AML-193 (cell line): ENCODE data around the gene CD300LF.

Experiments
- DNase-seq, 2 experiments: peaks; one replicate each; lab custom pipeline; 2025; lab: John Stamatoyannopoulos, UW

Gene CD300LF

DNA sequence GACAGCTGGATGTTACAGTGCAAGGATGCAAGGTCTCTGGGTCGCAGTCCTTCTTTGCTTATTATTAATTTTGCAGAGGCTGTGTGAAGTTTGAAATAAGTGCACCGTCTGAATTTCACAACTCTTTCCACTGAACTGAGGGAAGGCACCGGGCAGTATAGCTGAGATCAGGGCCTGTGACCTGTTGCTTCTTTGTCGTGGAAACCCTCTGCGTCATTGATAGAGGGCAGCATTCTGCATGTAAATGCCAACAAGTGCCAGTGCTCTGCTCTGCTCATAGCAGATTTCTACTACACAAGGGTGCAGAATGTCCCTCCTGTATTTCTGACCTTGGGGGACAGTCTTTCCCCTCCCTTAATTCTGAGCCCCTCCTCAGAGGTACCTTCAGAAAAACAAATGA lies 26.0 kb downstream of the CD300LF start:
- peak; percentile 97 to 98 for DNase-seq

DNA sequence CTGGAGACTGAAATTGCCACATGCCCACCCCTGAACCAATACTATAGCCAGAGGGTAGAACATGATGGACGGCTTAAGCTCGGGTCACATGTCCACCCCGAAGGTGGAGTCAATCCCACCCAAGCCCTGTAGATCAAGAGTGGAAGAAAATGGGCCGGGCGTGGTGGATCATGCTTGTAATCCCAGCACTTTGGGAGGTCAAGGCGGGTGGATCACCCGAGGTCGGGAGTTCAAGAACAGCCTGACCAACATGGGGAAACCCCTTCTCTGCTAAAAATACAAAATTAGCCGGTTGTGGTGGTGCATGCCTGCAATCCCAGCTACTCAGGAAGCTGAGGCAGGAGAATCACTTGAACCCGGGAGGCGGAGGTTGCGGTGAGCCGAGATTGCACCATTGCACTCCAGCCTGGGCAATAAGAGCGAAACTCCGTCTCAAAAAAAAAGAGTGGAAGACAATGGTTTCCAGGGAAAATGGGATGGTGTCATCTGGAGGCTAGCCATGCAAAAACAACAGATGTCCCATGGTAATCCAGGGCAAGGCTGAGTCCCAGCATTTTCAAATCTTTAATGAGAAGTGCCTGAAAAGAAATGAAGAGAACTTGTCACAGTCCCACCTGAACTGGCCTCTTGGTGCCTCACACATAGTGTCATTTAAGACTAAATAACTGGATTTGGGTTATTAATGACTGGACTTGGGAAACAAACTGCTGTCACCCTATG lies 30.1 kb downstream of the CD300LF start:
- DNase-seq = no peak

GRCh38 chr17:74682028-74682427 lies 30.7 kb downstream of the CD300LF start:
- DNase-seq = no peak

DNA sequence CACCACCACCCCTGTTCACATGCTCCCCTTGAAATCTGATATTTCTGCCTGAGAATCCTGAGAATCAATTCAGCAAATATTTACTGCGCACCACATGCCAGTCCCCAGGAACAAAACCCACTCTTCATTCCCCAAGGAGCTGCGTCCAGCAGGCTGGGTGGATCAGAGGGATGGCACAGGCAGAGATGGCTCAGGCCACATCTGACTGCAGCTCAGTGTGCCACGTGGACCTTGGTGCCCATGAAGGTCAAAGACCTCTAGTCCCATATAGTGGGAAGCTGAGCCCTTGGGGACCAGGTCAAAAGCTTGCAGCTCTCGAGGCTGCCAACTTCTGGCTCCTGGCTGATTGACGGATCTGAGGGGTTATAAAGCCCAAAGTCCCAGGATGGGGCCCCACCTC lies 31.8 kb downstream of the CD300LF start:
- DNase-seq = no peak

GRCh38 chr17:74680213-74680612 lies 32.5 kb downstream of the CD300LF start:
- DNase-seq = no peak

GRCh38 chr17:74679374-74679773 lies 33.3 kb downstream of the CD300LF start:
- DNase-seq = no peak

DNA sequence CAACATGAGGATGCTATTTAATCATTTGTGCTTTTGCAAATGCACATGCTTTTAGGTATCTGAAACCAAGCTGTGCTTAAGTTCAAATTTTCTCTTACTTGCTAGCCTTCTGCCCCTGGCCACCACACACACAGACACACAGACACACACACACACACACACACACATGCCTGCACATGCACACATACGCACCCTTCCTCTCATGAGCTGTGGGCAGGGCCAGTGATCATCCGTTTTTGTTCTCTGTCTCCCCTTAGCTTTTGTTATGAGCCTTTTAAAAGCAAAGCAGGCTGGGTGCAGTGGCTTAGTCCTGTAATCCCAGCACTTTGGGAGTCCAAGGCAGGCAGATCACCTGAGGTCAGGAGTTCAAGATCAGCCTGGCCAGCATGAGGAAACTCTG lies 34.2 kb downstream of the CD300LF start:
- DNase-seq = no peak

- DNase-seq = no peak
Observed at GRCh38 chr17:74677558-74678466, 34.9 kb downstream of the CD300LF start.

- DNase-seq = no peak
Observed at GRCh38 chr17:74671031-74671771, 41.5 kb downstream of the CD300LF start.

- no peak for DNase-seq
Observed at GRCh38 chr17:74670329-74670728, 42.4 kb downstream of the CD300LF start.

DNA sequence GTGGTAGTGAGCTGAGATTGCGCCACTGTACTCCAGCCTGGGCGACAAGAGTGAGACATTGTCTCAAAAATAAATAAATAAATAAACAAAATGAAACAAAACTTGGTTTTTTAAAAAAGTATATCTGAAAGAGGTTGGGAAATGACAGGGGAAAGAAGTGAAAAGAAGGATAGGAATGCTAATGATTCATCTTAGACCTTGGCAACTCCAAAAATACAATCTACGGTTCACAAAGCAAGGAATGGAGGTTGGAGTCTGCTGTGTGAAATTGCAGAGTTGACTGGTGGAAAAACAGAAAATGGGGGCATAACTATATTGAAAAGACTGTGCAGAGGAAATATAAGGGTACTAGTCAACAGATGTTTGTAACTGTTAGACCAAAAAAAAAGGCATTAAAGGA lies 49.2 kb downstream of the CD300LF start:
- no peak for DNase-seq

GRCh38 chr17:74659889-74660288 lies 52.8 kb downstream of the CD300LF start:
- DNase-seq = peak; percentile 24 to 25

GRCh38 chr17:74658620-74659019 lies 54.1 kb downstream of the CD300LF start:
- no peak for DNase-seq

- no peak for DNase-seq
Observed at GRCh38 chr17:74654742-74655141, 58.0 kb downstream of the CD300LF start.

- no peak for DNase-seq
Observed at GRCh38 chr17:74652020-74652419, 60.7 kb downstream of the CD300LF start.

- DNase-seq = no peak
Observed at GRCh38 chr17:74649909-74650308, 62.8 kb downstream of the CD300LF start.

- no peak for DNase-seq
Observed at GRCh38 chr17:74647871-74648672, 64.7 kb downstream of the CD300LF start.

- DNase-seq = peak; percentile 86 to 88
Observed at GRCh38 chr17:74646231-74646630, 66.5 kb downstream of the CD300LF start.

DNA sequence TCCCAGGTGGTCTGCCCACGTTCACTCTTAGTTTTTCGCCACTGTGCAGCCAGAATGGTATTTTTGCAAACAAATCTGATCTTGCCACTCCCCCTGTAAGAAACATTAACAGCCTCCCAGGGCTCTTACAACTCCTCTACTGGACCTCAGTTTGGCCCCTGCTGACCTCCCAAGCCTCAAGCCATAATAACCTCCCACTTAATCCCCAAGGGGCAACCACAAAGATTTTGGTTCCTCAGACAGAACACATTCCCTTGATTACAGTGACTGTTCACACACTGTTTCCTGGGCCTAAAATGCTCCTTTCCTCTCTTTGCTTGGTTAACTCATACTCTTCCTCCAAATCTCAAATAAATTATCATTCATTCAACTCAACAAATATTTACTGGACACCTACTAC lies 67.7 kb downstream of the CD300LF start:
- no peak for DNase-seq

- DNase-seq = no peak
Observed at GRCh38 chr17:74644419-74644818, 68.3 kb downstream of the CD300LF start.
